Urinary bladder (tissue), 4 donors: ENCODE results near the gene SC5D. TPM values are rescaled to one million over a fixed set of nuclear protein-coding genes. Genes with fewer than 3 reads are reported as not detected.

Experiments used
- DNase-seq: peaks from one replicate; pipeline ENCODE4 v3.0.0-alpha.2; 2015; ENCODE audit errors: extremely low spot score
- H3K27ac ChIP-seq: one replicate; pipeline ENCODE4 v1.5.1; 2013; ENCODE audit warnings: low read depth, mild to moderate bottlenecking, moderate library complexity
- H3K36me3 ChIP-seq: one replicate; pipeline ENCODE4 v1.6.1; 2013; ENCODE audit warnings: mild to moderate bottlenecking, moderate library complexity; ENCODE audit not compliant: insufficient read depth
- H3K4me1 ChIP-seq: one replicate; pipeline ENCODE4 v1.6.1; 2013; ENCODE audit warnings: mild to moderate bottlenecking, moderate library complexity; ENCODE audit not compliant: insufficient read depth
- H3K4me3 ChIP-seq: one replicate; pipeline ENCODE4 v1.5.1; 2013; ENCODE audit warnings: low read depth, low read length
- WGBS: extraction: QIAGEN DNeasy Blood & Tissue Kit; methylation state at CpG from one replicate; pipeline ENCODE4 v1.1.7; 2013; 5-methylcytosine and 5-hydroxymethylcytosine counted together
- polyA plus RNA-seq: library from polyadenylated mRNA; stranded (reverse); fragments of 200-250 nt; gene quantifications from one replicate; pipeline ENCODE4 v1.2.3, GENCODE V29; 2013
- total RNA-seq: library from RNA; depleted of rRNA; stranded (reverse); fragments of >200 nt; gene quantifications from one replicate; pipeline ENCODE4 v1.2.3, GENCODE V29; 2014
- donor health status: healthy with polysubstance abuse.
- donor health status: healthy.

Gene SC5D, protein sequence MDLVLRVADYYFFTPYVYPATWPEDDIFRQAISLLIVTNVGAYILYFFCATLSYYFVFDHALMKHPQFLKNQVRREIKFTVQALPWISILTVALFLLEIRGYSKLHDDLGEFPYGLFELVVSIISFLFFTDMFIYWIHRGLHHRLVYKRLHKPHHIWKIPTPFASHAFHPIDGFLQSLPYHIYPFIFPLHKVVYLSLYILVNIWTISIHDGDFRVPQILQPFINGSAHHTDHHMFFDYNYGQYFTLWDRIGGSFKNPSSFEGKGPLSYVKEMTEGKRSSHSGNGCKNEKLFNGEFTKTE
- 77.1 TPM for total RNA-seq
- polyA plus RNA-seq = 27.8 TPM

DNA sequence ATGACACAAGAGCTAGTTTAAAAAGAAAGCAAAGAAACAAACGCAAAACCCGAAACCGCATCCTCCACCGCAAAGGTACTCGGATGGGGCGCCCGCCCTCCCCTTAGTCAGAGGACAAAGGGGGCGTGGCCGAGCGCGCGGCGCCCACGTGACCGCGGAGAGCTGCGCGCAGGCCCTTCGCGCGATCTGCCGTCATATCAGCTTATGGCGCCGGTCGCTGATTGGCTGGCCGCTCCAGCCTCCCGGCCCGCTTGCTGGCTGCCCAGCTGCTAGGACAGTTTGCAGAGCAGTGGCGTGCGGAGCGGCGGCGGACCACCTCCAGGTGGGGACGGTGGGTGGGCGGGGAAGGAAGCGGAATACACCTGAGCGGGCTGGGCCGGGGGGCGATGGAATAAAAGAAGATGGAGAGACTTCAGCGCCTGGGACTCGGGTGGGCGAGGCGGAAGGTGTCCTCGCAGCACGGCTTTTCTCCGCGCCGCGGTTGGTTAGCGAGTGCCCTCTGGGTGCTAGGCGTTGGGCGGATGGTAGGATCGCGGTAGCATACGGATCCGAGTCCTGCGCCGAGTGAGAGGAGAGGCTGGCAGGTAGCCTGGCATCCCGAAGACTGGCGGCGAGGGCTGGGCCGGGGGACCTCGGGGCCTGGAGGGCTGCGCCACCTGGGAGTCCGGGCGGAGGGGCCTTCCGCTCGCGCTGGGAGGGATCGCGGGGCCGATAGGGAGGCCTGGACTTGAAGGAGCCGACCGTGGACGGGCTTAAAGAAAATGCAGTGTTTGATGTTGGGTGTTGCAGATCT lies at the start of gene SC5D:
Gene SC5D (plus strand): TSS at position 277 of the 793 bp plus-strand sequence. CDS start 10,605 bp downstream, outside the sequence.
- WGBS = under 1% methylated on average over 75 of the region's 75 CpGs
- Histone ChIP-seq H3K27ac (peak within 1 kb of the TSS; percentile 76), H3K36me3 (no peaks in the 10 kb centered on the region), H3K4me1 (no peaks in the 10 kb centered on the region), H3K4me3 (peak within 1 kb of the TSS; percentile 59)
- DNase-seq = peak; percentile 76

DNA sequence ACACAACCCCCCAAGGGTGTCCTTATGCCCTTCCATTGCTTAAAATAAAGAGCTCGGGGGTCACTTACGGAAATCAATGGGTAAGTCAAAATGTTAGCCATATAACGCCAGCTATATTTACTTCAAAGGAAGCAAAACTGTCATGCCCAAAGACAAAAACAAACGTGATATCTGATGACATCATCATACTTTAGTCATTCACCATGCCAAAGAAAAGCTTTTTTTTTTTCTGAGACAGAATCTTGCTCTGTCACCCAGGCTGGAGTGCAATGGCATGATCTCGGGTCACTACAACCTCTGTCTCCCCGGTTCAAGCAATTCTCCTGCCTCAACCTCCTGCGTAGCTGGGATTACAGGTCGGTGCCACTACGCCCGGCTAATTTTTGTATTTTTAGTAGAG lies 47.7 kb upstream of the SC5D start:
- Histone ChIP-seq H3K36me3 (no peaks in the 10 kb centered on the region), H3K27ac (no peak overlapping the region), H3K4me1 (peaks cover 2% of the 10 kb centered on the region), H3K4me3 (no peak overlapping the region)
- 80% methylated on average over 10 of the region's 10 CpGs for WGBS
- DNase-seq = no peak

DNA sequence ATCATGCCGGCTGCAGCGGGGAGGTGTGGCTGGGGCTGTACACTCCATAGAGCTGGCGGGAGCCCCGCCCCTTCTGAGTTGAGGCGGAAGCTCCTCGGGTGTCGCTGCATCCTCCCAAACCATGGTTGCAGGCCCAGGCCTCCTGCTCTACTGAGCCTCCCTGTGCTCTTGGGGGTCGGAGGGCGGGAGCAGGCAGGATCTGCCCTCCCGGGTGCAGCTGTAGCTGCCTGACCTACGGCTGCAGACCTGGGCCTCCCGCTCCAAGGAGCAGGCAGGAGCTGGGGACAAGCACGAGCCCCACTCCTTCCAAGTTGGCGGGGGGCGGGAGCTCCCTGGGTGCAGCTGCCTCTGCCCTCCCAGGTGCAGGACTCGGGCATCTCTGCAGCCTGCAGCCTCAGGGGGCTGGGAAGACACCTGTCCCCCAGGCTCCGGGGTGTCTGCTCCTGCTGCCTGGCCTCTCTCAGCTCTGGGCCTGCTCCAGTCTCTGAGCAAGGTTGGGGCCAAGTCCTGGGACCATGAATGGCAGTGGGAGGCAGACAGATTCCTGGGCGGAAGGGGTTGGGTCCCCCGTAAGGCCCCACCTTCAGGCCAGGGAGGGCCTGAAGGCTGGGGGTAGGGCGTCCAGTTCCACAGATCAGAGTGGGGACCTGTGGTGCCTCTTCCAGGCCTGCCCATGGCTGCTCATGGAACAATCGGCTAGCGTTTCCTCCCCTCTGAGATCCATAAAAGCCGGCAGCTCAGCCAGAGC lies 46.4 kb upstream of the SC5D start:
- no peak for DNase-seq
- peaks cover 2% of the 10 kb centered on the region for H3K4me1 ChIP-seq
- H3K36me3 ChIP-seq = no peaks in the 10 kb centered on the region
- no peak overlapping the region for H3K27ac ChIP-seq
- H3K4me3 ChIP-seq = no peak overlapping the region
- 85% methylated on average over 23 of the region's 23 CpGs for WGBS

DNA sequence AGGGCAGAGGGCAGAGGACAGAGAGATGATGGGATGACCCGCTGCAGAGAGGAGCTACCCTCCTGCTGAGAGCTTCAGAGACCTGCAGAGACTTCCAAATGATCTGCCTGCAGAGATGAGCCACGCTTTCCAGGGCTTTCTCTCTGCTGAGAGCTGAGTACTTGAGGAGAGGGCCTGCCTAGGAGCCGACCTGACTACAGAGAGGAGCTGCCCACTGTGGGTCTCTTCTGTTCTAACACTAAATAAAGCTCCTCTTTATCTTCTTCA lies 45.9 kb upstream of the SC5D start:
- H3K27ac ChIP-seq = no peak overlapping the region
- 84% methylated on average over 3 of the region's 3 CpGs for WGBS
- H3K36me3 ChIP-seq = no peaks in the 10 kb centered on the region
- no peak for DNase-seq
- H3K4me1 ChIP-seq = peaks cover under 1% of the 10 kb centered on the region
- no peak overlapping the region for H3K4me3 ChIP-seq

DNA sequence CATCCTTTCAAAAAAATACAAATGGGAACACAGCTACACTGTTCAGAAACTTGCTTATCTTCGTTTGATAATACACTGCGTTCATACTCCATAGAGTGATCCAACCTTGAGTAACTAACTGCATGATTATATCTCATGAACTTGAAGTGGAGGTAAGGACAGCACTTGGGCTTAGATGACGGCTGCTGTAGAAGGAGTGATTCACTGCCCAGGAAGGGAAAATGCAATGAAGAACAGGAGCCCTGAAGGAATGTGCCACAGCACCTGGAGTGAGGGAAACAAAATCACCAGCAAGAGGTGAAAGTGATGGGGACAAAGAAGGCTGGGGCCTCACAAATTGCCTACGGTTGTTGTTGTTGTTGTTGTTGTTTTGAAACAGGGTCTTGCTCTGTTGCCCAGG lies 44.1 kb upstream of the SC5D start:
- no peak for DNase-seq
- WGBS = 78% methylated on average over 4 of the region's 4 CpGs

DNA sequence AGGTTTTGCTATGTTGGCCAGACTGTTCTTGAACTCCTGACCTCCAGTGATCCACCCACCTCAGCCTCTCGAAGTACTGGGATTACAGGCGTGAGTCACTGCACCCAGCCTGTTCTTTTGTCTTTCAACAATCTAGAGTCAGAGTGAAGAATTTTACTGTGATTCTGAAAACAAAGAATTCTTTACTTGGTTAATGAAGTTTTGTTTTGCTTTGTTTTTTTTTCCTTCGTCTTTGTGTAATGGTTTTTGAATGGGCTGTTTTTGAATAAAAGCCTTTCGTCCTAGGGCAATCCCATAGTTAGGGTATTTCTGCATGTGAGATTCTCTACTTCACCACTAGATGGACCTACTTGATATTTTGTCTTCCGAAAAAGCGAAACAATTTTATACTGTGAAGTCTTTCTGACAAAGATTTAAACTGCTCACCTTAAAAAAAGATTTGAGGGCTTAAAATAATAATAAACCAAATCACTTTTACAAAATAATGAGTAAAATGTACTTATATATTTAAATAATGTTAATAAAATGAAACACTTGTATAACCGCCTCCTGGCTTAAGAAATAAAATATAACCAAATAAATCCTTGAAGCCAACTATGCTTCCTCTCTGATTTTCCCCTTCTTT lies 43.4 kb upstream of the SC5D start:
- Histone ChIP-seq H3K4me3 (no peak overlapping the region), H3K4me1 (no peaks in the 10 kb centered on the region), H3K27ac (no peak overlapping the region), H3K36me3 (no peaks in the 10 kb centered on the region)
- 31% methylated on average over 7 of the region's 7 CpGs for WGBS
- no peak for DNase-seq

More for the DNA sequence above, 44.1 kb upstream of the SC5D start:
- no peak overlapping the region for H3K27ac ChIP-seq
- no peaks in the 10 kb centered on the region for H3K4me1 ChIP-seq
- H3K36me3 ChIP-seq = no peaks in the 10 kb centered on the region
- no peak overlapping the region for H3K4me3 ChIP-seq

DNA sequence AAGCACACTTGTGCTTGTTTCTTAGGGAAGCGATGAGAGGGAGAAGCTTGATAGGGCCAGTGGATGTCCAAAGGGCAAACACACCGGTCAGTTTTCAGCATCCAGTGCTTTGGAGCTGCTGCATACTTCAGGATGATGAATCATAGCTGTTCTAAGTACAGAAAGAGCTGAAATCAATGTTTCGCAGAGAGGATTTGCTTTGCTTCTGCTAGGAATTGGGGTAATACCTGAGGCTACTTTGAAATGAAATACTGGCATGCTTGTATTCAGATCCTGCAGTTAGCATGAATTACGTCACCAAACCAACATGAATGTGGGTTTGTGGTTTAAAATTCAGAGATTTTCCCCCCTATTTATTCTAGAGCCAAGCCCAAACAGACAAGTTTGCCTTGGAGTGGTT lies 41.7 kb upstream of the SC5D start:
- DNase-seq = no peak
- Histone ChIP-seq H3K4me1 (no peaks in the 10 kb centered on the region), H3K36me3 (no peaks in the 10 kb centered on the region), H3K27ac (no peak overlapping the region), H3K4me3 (no peak overlapping the region)
- WGBS = 83% methylated on average over 4 of the region's 4 CpGs

DNA sequence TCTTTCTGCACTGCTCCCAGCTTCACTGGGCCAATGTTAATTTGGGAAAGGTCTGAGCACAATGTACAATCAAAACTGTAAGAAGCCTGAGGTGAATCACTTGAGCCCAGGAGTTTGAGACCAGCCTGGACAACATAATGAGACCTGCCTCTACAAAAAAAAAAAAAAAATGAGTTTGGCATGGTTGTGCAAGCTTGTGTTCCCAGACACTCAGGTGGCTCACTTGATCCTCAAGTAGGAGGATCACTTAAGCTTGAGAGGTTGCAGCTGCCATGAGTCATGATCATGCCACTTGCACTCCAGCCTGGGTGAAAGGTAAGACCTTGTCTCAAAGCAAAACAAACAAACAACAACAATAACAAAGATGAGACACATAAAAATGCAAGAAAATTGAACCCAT lies 38.6 kb upstream of the SC5D start:
- Histone ChIP-seq H3K4me1 (no peaks in the 10 kb centered on the region), H3K4me3 (no peak overlapping the region), H3K27ac (no peak overlapping the region), H3K36me3 (no peaks in the 10 kb centered on the region)
- no peak for DNase-seq

DNA sequence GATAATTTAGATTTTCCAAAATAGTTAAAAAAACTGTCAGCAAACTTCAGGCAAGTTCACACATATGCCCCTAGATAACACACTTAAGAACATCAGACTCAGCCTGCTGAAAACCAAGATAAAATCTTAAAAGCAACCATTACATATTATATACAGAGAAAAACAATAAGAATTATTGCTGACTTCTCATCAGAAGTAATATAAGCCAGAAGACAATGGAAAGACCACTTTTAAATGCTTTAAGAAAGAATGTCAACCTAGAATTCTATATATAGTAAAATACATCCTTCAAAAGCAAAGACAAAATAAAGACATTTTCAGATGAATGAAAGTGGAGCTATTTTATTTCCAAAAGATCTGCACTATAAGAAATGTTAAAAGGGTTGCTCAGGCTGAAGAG lies 37.8 kb upstream of the SC5D start:
- Histone ChIP-seq H3K4me1 (no peaks in the 10 kb centered on the region), H3K4me3 (no peak overlapping the region), H3K36me3 (no peaks in the 10 kb centered on the region), H3K27ac (no peak overlapping the region)
- no peak for DNase-seq

DNA sequence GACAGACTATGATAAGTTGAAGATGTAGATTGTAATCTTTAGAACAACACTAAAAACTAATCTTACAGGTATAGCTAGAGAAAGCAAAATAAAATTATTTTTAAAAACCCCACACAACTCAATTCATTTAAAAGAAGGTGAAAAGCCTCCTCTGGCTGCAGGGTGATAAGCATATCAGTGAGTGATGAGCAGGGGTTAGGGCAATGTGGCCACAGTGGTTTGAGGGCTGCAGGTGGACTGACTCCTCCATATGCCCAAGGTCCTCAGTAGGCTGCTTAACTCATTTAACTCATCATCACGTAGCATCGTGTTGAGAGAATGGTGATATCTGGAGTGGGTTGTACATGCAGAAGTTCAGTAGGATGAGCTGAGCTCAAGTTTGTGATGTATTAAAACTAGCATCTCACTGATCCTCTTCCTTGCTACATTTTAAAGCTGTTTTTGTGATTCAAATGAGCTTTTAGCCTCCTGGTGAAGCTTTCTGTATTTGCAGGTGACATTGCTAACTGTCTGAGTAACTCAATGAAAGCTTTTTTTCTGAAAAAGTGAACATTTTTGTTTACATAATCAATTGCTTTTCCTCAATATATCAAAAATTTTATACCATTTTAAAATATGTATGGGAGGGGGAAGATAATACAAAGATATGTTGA lies 37.0 kb upstream of the SC5D start:
- DNase-seq = no peak
- no peak overlapping the region for H3K4me3 ChIP-seq
- WGBS = 77% methylated on average over 2 of the region's 2 CpGs
- no peaks in the 10 kb centered on the region for H3K4me1 ChIP-seq
- H3K36me3 ChIP-seq = no peaks in the 10 kb centered on the region
- no peak overlapping the region for H3K27ac ChIP-seq

DNA sequence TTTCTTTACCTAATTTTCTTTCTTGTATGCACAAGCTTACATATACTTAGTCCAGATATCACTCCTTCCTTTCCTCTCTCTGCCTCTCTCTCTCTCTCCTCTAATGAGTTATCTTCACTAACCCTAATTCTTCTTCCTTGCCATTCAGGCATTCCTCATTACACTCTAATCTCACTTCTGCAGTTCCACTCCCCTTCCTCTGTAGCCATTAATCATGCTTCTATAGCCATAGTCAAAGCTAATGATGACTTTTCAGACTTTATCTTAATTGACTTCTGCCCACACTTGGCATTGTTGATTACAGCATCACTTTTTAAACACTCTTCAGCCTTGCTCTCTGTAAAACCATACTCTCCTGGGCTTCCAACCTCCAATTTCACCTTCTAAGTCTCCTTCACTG lies 35.3 kb upstream of the SC5D start:
- Histone ChIP-seq H3K36me3 (no peaks in the 10 kb centered on the region), H3K27ac (no peak overlapping the region), H3K4me1 (no peaks in the 10 kb centered on the region), H3K4me3 (no peak overlapping the region)
- no peak for DNase-seq

DNA sequence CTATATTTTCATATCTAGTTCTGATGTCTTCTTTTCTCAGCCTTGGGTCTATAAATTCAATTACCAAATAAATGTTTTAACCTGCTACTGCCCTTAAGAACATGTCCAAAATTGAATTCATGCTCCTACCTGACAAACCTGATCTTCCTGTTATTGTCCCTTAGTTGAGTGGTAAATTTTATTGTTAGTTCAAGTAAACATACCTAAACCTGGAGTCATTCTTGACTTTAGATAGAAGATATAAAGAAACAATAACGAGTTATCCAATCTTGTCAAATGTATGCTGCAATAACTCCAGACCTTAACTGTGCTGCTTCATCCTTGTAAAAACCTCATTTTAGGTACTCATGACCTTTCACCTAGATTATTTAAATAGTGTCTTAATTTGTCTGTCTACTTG lies 34.6 kb upstream of the SC5D start:
- peak; percentile 74 for DNase-seq
- Histone ChIP-seq H3K27ac (no peak overlapping the region), H3K4me3 (no peak overlapping the region), H3K36me3 (no peaks in the 10 kb centered on the region), H3K4me1 (no peaks in the 10 kb centered on the region)
- 55% methylated on average over 1 of the region's 1 CpG for WGBS

DNA sequence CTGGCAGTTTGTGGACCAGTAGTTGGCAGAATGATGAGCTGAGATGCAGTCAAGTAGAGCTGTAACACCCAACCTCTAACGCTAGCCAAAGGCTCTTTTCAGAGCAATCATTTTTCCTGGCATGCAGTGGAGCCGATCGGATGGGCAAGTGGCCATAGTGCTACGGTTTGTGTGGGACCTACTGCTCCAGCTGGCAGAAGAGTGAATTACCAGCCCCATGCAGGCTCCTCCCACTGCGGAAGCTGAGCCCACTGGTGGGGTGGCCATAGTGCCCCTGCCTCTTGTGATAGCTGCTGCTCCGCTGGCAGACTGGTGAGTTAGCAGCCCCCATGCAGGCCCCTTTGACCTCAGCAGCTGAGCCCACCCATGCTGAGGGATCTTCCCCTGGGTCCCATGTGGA lies 27.0 kb upstream of the SC5D start:
- WGBS = 95% methylated on average over 6 of the region's 6 CpGs
- Histone ChIP-seq H3K27ac (no peak overlapping the region), H3K36me3 (no peaks in the 10 kb centered on the region)

More for the DNA sequence above, 27.0 kb upstream of the SC5D start:
- Histone ChIP-seq H3K4me3 (no peak overlapping the region), H3K4me1 (no peaks in the 10 kb centered on the region)
- no peak for DNase-seq
